HG03060 (cell line): ENCODE data around the gene ERRFI1.

Experiments
- ATAC-seq: cut with Tn5 transposase; IDR thresholded peaks from one replicate; pipeline ENCODE4 v1.9.1; 2021; ENCODE audit warnings: low read depth, moderate number of reproducible peaks; ENCODE audit not compliant: unreplicated experiment

ERRFI1 gene

DNA sequence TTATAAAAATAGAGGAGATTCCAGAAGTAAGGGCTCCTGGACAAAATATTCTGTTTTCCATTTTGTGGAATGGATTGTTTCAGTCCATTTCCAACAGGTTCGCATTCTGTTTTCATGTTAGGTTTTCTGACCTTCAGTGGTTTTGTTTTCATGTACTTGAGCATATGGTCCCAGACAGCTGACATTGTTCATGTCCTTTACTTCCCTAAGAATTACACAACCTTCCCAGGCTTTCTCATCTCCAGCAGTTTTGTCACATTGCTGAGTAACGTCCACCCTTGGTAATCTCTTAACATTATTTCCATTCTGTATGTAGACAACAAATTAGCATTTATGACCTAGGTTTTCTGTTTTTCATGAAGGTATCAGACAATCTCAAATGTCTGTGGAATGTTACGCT is 21.0 kb upstream of the ERRFI1 start:
- ATAC-seq = no peak

DNA sequence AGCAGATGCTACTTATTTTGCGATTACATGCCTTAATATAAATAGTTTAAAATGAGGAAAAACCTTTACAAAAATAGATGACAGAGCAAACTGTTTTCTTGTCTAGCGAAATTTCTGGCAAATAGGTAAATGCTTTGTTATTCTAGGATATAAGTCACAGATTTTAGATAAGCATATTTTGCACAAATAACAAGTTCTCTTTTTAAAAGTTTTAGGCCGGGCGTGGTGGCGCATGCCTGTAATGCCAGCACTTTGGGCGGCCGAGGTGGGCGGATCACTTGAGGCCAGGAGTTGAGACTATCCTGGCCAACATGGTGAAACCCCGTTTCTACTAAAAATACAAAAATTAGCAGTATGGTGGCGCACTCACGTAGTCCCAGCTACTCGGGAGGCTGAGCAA is 20.3 kb upstream of the ERRFI1 start:
- no peak for ATAC-seq

DNA sequence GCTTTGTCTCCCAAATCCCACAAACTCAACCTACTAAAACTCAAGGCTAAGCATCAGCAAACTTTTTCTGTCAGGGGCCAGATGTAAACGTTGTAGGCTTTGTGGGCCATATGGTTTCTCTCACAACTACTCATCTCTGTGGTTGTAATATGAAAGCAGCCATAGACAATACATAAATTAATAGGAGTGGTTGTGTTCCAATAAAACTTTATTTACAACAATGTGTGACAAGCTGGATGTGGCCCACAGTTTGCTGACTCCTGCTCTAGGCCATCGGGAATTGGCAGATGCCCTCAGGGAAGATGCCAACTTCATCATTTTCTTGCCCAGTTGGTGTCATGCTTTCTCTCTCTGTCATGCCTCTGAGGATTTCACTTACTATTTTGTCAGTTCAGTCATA is 17.5 kb upstream of the ERRFI1 start:
- ATAC-seq = no peak

DNA sequence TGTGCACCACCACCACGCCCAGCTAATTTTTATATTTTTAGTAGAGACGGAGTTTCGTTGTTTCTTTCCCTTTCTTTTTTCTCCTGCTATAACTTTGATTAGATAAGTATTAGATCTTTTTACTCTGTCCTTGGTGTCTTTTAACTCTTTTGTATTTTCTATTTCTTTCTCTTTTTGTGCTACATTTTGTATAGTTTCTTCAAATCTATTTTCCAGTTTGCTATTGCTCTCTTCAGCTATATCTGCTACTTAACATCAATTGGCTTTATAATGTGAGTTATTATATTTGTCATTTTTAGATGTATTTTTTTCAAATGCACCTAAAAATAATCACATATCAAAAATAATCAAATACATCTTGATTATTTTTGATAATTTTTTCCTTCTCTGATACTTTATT is 16.0 kb upstream of the ERRFI1 start:
- ATAC-seq = no peak

DNA sequence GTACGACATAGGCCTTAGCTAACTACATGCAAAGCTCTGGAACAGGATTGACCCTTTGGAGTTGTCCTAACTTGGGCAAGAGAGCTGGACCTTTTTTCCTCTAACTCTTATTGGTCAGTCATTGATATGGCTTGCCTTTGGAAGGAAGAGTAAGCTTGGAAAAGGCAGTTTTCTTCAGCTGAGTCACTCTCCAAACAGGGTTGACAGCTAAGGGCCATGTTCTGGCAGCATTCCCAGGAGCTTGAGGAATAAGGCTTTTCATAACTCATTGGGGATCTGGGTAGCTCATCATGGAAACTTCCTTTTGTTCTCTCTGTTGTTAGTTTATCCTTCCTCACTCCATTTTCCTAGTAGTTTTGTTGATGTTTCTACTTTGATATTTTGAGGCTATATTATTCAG is 14.5 kb upstream of the ERRFI1 start:
- ATAC-seq = no peak

DNA sequence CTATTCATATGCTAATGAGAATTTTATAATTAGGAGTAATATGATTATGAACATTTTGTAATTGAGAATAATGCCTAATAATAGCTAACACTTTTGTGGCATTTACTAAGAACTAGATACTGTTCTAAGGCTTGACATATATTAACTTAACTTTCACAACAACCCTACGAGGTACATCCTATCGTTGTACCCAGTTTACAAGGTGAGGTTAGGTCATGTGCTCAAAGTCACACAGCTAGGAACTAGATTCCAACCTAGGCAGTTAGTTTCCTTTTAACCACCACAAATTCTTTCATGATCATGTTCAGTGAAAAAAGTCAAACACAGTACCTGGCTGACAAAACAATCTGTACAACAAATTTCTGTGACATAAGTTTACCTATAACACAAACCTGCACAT is 13.0 kb upstream of the ERRFI1 start:
- no peak for ATAC-seq

DNA sequence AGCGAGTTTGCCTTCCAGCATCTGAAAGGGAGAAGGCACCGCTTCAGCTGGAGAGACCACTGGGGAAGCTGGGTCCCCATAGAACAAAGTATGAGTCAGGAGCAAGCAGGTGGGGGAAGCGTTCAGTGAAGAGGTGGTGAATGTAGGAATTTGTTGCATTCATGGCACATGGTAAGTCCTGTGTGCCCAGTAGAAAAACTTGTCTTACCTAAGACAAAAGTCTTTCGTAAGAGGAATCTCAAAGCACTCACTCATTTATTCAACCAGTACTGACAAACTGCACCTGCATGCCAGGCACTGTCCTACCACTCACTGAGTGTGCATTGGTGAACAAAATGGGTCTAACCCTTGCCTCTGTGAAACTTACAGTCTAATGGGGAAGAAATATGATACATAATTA is 9.2 kb upstream of the ERRFI1 start:
- ATAC-seq = no peak

DNA sequence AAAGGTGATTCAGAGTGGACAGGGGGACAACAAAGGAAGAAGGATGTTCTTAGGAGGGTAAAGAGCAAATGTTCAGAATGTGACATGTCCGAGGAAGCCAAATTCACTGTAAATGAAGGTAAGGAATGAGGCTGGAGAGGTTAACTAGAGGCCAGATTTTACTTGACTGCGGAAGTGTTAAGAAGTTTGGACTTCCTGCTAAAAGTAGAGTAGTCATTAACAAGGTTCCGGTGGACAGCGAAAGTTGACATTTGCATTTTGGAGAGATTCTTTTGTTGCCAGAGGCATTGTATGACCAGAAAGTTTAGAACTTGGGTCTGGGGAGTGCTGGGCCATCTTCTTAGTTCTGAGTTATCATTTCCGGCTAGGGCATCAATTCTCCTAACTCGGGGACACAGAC is 7.2 kb upstream of the ERRFI1 start:
- ATAC-seq = no peak

DNA sequence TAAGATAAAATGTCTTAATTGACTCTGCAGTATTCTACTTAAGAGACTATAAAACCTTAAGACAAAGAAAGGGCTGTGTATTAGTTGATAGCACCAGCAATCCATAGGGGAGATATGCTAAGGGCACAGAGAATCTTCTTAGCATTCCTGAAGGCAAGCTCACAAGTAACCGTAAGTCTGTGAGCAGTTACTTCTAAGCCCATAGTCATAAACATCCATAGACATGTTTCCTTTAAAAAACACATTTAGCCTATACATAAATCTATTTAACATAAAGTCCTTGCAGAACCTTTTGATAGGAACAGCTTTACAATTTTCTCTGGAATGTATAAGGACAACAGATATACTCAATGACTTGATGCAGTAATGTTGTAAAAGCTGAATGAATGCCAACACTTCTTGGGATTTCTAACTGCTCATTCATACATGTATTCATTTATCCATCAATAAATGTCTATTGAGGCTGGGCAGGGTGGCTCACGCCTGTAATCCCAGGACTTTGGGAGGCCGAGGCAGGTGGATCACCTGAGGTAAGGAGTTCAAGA is 6.3 kb upstream of the ERRFI1 start:
- ATAC-seq = no peak

DNA sequence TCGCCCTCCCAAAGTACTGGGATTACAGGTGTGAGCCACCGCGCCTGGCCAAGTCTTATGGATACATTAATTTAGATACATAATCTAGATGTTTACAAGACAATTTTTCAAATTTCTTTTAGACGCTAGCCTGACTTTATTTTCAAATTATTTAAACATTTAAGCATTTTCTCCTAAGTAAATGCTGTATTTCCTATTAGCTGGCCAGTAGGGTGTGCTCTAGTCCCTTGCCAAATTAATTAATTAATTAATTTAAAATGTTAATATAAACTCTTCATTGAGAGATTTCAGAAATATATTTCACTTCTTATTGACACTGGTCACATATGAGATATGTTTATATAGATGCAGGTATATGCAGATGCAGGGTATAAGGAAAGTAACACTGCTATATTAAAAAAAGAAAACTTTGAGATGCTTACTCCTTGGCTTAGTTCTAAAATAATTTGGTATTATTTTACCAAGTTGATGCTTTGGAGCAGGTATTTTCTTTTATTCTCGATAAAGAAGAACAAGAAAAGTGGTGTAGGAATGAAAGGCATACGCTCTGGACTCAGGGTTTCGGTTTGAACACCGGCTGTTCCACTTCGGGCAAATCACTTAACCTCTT is 5.2 kb upstream of the ERRFI1 start:
- ATAC-seq = no peak

DNA sequence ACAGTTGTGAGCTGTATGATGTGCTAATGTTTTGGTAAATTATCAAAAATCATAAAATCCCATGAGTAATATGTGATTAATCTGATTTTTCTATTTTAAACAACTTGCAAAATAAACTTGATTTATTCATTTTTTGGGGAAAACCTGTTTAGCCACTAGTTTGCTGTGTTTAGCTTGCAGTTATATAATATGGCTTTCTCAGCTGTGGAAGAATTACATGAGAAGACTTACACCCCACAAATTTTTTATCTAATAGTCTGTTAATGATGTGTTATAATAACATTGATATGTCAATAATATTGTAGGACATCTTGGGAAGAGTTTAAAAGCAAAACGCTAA is 2.4 kb upstream of the ERRFI1 start:
- ATAC-seq = no peak

DNA sequence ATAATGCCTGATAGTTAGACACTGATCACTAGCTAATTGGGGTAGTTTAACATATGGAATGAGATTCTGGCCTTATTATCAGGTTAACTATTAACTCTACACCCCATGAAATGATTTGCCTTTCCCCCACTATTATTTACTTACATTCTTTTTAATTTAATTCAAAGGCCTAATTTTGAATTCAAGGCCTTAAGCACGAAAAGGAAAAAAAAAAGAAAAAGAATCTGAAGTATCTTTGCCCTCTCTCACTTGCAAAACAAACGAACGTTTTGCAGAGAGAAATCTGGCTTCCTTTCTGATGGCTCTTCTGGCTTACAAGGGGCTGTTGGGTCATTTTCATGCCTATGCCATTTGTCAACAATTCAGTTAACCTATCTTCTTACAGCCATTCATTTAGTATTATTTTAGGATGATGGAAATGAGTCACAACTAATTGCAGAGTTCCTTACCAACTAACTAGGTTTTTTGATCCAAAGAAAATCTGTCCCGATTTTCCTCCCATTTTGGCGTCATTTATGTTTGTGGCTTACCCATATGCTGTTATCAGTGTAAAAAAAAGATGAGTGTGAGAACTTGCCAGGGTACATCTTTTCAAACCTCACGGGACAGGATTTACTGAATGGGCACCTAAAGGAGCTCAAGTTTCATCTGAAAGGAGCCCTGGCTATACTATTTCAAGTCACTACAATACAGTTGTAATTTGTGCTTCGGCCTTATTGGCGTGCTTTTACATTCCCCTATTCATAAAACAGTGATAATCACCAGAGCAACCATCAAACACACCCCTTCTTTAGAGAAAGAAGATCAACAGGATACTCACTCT is 1.9 kb upstream of the ERRFI1 start:
- no peak for ATAC-seq

DNA sequence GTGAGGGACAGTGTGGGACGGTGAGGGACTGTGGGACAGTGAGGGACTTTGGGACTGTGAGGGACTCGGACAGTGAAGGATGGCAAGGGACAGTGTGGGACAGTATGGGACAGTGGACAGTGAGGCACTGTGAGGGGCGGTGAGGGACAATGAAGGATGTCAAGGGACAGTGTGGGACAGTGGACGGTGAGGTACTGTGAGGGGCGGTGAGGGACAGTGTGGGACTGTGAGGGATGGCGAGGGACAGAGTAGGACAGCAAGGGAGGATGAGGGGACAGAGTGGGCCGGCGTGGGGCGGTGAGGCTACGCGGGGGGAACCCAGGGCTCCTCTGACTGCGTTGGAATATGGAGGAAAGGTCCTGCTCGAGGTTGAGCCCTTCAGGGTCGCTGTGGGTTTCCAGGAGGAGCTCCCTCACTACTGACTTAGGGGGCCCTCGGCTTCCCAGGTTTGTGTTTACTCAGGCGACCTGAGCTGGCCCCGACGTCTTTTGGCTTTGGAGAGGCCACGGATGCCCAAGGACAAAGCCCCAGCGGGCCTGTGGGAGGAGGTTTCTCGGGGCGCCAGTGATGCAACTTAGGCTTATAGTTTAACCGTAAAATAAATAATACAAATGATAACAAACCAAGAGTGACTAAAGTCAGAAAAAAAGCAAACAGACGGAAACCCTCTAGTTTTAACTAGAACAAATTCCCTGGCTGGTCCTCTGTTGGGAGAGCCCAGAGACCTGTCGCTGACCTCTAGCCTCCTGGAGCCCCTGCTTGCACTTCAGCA is 1.1 kb upstream of the ERRFI1 start:
- ATAC-seq = no peak

DNA sequence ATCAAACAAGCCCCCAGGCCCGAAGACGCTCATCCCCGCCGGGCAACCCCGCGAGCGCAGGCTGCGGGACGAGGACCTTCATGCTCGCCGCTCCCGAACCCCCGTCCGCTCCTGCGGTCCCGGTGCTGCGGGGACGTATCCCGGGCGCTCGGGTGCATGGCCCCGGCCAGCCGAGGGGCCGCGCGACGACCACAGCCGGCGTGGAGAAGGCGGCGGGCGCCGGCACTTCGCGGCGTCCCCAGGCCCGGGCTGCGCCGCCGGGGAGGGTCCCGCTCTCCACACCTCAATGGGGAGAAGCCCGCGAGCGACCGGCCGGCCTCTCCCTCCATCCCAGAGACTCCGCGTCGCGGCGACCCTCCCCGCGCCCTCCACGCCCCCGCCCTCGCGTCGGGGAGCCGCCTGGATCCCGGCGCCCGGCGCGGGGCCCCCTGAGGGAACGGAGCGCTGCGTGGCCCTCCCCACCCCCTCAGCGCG is 401 bp downstream of the ERRFI1 start:
- ATAC-seq = no peak

DNA sequence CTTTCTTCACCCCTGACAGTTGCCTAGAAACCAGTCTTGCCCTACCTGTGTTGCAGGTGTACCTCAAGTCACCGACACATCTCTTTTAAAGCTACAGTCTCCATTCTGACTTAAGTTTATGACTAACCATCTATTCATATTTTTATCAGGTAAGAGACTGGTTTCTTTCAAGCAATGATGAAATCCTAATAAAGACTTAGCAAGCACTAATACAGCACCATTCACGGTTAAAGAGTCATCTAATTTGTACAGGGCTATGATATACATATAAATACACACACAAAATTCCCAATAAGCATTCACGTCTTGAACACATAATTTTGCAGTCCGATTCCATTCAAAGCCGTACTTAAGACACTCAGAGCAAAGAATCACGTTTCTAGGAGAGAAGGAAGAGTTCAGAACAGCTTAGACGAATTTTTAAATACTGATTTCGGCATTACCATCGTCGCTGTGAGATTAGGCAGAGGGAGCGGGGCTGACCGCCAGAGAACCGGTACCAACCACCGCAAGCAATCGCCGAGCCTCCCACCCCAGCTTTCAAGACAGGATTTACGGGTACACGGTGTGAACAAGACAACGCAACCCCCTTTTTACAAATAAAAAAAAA is 943 bp downstream of the ERRFI1 start:
- no peak for ATAC-seq

DNA sequence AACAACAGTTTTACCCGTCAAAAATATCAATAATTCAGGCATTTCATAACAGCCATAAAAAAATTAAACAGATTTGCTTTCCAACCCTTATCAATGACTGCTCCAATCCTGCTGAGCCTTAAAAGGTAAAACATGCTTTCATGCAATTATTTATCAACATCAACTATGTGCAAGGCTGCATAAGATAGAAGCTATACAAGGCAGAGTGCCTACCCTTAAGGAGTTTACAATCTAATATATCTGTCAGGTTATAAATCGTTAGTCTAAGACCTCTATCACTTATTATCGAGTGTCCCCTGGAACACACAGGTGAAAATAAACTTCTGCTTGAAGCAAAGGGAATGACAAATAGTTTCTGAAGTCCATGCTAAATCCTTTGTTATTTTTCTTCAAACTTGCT is 1.8 kb downstream of the ERRFI1 start:
- ATAC-seq = no peak

DNA sequence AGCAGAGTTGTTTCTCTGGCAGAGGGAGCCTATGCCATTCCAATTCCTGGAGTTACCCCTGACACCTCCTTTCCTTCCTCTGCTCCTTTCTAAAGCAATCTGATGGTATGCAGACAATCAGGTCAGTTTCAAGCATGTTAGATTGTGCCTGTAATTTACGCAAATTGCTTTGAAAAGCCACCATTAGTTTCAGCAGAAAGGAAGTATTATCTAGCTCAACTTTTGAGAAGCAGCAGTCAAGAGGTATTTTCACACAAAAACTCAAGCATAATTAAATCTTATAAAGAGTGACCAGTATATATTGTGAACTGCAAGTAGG is 2.2 kb downstream of the ERRFI1 start:
- ATAC-seq = no peak

DNA sequence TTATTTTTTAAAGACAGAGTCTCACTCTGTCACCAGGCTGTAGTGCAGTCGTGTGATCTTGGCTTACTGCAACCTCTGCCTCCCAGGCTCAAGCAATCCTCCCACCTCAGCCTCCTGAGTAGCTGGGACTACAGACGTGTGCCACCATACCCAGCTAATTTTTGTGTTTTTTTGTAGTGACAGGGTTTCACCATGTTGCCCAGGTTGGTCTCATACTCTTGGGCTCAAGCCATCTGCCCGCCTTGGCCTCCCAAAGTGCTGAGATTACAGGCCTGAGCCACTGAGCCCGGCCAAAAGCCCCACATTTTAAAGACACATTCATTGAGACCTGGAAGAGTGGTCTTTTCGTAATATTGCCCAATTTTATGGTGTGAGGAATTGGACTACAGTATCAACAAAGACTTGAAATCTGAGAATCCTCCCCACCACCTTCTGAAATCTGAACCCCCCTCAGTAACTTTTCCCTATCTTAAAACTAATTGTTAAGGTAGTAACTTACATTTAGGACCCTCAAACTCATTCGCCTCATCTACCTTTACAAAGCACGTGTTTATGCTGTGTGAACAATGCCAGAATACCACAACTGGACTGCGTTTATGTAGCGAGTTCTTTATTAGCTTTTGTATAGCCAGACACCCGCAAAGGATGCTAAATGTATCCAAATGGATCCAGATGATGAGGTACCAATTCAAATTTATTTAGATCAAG is 2.7 kb downstream of the ERRFI1 start:
- no peak for ATAC-seq

DNA sequence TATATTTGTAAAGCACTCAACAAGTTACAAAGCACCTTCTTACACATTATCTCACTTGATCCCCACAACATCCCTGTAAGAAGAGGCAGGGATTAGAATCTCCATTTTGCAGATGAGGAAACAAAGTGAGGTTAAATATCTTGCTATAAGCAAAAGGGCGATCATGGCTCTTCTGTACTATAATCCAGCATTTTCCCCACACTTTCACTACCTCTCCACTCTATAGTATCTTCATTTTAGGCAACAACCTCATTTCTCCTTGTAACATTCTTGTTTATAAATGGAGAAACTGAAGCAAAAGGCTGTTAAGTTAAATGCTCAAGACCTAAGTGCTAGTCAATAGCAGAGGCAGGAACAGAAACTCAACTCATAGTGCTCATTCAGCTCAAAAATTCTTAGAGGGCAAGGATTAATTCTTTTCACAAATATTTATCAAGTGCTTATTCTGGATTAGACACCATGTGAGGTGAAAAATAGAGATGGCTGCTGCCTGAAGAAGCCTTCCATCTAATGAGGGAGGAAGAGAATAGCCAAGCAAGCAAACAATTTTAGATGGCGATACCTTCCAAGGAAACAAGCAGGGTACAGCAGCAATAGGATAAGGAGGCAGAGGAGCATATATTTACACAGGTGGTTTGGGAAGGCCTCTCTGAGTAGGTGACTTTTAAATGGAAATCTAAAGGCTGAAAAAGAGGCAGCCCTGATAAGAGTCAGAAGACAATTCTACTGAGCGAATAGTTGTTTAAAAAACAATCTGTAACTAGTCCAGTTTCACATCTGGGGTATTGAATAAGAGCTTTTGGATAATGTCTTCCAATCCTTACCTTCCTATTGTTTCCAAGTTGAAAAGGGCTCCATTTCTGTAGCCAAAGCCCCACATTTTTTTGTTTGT is 3.5 kb downstream of the ERRFI1 start:
- ATAC-seq = no peak
